Superior temporal gyrus (tissue), 1 donor: Measurements from ENCODE around the gene PPP1CA.
"Not testable (repeated sequence)": the region's sequence is repeated elsewhere in the genome, so short reads cannot be mapped to it uniquely, and the experiment has no call there.

Experiments
- DNase-seq: peaks from one replicate; pipeline ENCODE4 v3.0.0-alpha.2; 2016; ENCODE audit errors: extremely low spot score

PPP1CA gene

GRCh38 chr11:67404515-67405195 lies 3.0 kb upstream of the PPP1CA start:
- peak; percentile 6 for DNase-seq

GRCh38 chr11:67403085-67403484 lies 1.4 kb upstream of the PPP1CA start:
- not testable (repeated sequence) for DNase-seq

- not testable (repeated sequence) for DNase-seq
Observed at GRCh38 chr11:67402192-67402839, 658 bp upstream of the PPP1CA start.

- DNase-seq: no peak
Observed at GRCh38 chr11:67400942-67401494, 640 bp downstream of the PPP1CA start.

GRCh38 chr11:67400251-67400941 lies 1.3 kb downstream of the PPP1CA start:
- DNase-seq: no peak

GRCh38 chr11:67398661-67399563 lies 2.7 kb downstream of the PPP1CA start:
- DNase-seq: no peak

- DNase-seq: peak; percentile 6
Observed at GRCh38 chr11:67397986-67398660, 3.5 kb downstream of the PPP1CA start.

GRCh38 chr11:67397536-67397935 lies 4.1 kb downstream of the PPP1CA start:
- DNase-seq: no peak

- DNase-seq: no peak
Observed at GRCh38 chr11:67396587-67397389, 4.9 kb downstream of the PPP1CA start.

GRCh38 chr11:67396259-67396581 lies 5.4 kb downstream of the PPP1CA start:
- DNase-seq: no peak

GRCh38 chr11:67395555-67396258 lies 6.0 kb downstream of the PPP1CA start:
- DNase-seq: no peak

GRCh38 chr11:67393990-67394389 lies 7.7 kb downstream of the PPP1CA start:
- DNase-seq: no peak

- DNase-seq: no peak
Observed at GRCh38 chr11:67393437-67393836, 8.2 kb downstream of the PPP1CA start.

GRCh38 chr11:67392183-67392715 lies 9.4 kb downstream of the PPP1CA start:
- DNase-seq: no peak

- DNase-seq: peak; percentile 94
Observed at GRCh38 chr11:67391304-67392182, 10.1 kb downstream of the PPP1CA start, which contains the start of gene RAD9A. TSS of gene RAD9A (plus strand) at chr11:67391986. CDS start at chr11:67392045, 59 bp downstream.

GRCh38 chr11:67390947-67391303 lies 10.7 kb downstream of the PPP1CA start:
- no peak for DNase-seq

- no peak for DNase-seq
Observed at GRCh38 chr11:67389477-67389876, 12.2 kb downstream of the PPP1CA start.

- DNase-seq: no peak
Observed at GRCh38 chr11:67387518-67387917, 14.1 kb downstream of the PPP1CA start.
